ENCODE measurements around the gene ELMO1.

The ELMO1 gene

GRCh38 chr7:37071124-37071523, 377.5 kb downstream of the ELMO1 start:
- no peak for DNase-seq (ENCODE audit: low read depth in 2 of 3, low spot score in 1 of 3)

- DNase-seq (ENCODE audit: low read depth in 2 of 3, low spot score in 1 of 3) = no peak
Measured at GRCh38 chr7:37070471-37070870, 378.2 kb downstream of the ELMO1 start.

- DNase-seq (ENCODE audit: low read depth in 2 of 3, low spot score in 1 of 3) = no peak
Measured at GRCh38 chr7:37070031-37070430, 378.6 kb downstream of the ELMO1 start.

GRCh38 chr7:37069336-37069735, 379.3 kb downstream of the ELMO1 start:
- DNase-seq (ENCODE audit: low read depth in 2 of 3, low spot score in 1 of 3) = no peak

GRCh38 chr7:37068902-37069301, 379.8 kb downstream of the ELMO1 start:
- DNase-seq (ENCODE audit: low read depth in 2 of 3, low spot score in 1 of 3) = no peak

GRCh38 chr7:37068038-37068437, 380.6 kb downstream of the ELMO1 start:
- no peak for DNase-seq (ENCODE audit: low read depth in 2 of 3, low spot score in 1 of 3)

GRCh38 chr7:37065779-37066271, 382.8 kb downstream of the ELMO1 start:
- peak; percentile 31 to 53 (median 33) for DNase-seq (ENCODE audit: low read depth in 2 of 3, low spot score in 1 of 3)

GRCh38 chr7:37062560-37062859, 386.2 kb downstream of the ELMO1 start:
- no peak for DNase-seq (ENCODE audit: low read depth in 2 of 3, low spot score in 1 of 3)

GRCh38 chr7:37061849-37062559, 386.7 kb downstream of the ELMO1 start:
- no peak for DNase-seq (ENCODE audit: low read depth in 2 of 3, low spot score in 1 of 3)

GRCh38 chr7:37056234-37056912, 392.3 kb downstream of the ELMO1 start:
- no peak for DNase-seq (ENCODE audit: low read depth in 2 of 3, low spot score in 1 of 3)

- DNase-seq (ENCODE audit: low read depth in 2 of 3, low spot score in 1 of 3) = no peak
Measured at GRCh38 chr7:37054624-37055241, 393.9 kb downstream of the ELMO1 start.

- no peak for DNase-seq (ENCODE audit: low read depth in 2 of 3, low spot score in 1 of 3)
Measured at GRCh38 chr7:37052705-37053104, 396.0 kb downstream of the ELMO1 start.

GRCh38 chr7:37050801-37051200, 397.9 kb downstream of the ELMO1 start:
- DNase-seq (ENCODE audit: low read depth in 2 of 3, low spot score in 1 of 3) = no peak

GRCh38 chr7:37048674-37049073, 400.0 kb downstream of the ELMO1 start:
- DNase-seq (ENCODE audit: low read depth in 2 of 3, low spot score in 1 of 3) = no peak

GRCh38 chr7:37047260-37047659, 401.4 kb downstream of the ELMO1 start:
- DNase-seq (ENCODE audit: low read depth in 2 of 3, low spot score in 1 of 3) = no peak

GRCh38 chr7:37046531-37047079, 402.1 kb downstream of the ELMO1 start:
- no peak for DNase-seq (ENCODE audit: low read depth in 2 of 3, low spot score in 1 of 3)

GRCh38 chr7:37045681-37046179, 402.9 kb downstream of the ELMO1 start:
- DNase-seq (ENCODE audit: low read depth in 2 of 3, low spot score in 1 of 3) = no peak

GRCh38 chr7:37041461-37041860, 407.2 kb downstream of the ELMO1 start:
- no peak for DNase-seq (ENCODE audit: low read depth in 2 of 3, low spot score in 1 of 3)

- DNase-seq (ENCODE audit: low read depth in 2 of 3, low spot score in 1 of 3) = no peak
Measured at GRCh38 chr7:37040330-37040729, 408.3 kb downstream of the ELMO1 start.

- no peak for DNase-seq (ENCODE audit: low read depth in 2 of 3, low spot score in 1 of 3)
Measured at GRCh38 chr7:37039131-37039749, 409.4 kb downstream of the ELMO1 start.

GRCh38 chr7:37038706-37039105, 410.0 kb downstream of the ELMO1 start:
- no peak for DNase-seq (ENCODE audit: low read depth in 2 of 3, low spot score in 1 of 3)
